ENCODE data around the gene ZNF333.

GRCh38 chr19:14772995-14773394, 83.1 kb downstream of the ZNF333 start:
- no peak for TF ChIP-seq CTCF (IDR thresholded peaks at IDR 0.05)
- TF ChIP-seq POLR2A (IDR thresholded peaks at IDR 0.05): no peak
